ENCODE results near the gene SPTLC3.

- no peak for TF ChIP-seq CTCF (IDR thresholded peaks at IDR 0.05; ENCODE audit: insufficient read depth, low read length)
- no peak for TF ChIP-seq REST (IDR thresholded peaks at IDR 0.05; ENCODE audit: insufficient replicate concordance, low read depth)
- TF ChIP-seq POLR2AphosphoS5 (IDR thresholded peaks at IDR 0.05; ENCODE audit: low read depth): no peak
- TF ChIP-seq SPI1 (IDR thresholded peaks at IDR 0.05; ENCODE audit: borderline replicate concordance, low read depth): no peak
- TF ChIP-seq GABPA (IDR thresholded peaks at IDR 0.05; ENCODE audit: low read depth): no peak
These were observed 45.9 kb upstream of the SPTLC3 start for GRCh38 chr20:12962895-12963294.

Data from HL-60 (cell line).